Endothelial cell of umbilical vein (primary cell): ENCODE measurements around the gene RBM26. TPM values are rescaled to one million over a fixed set of nuclear protein-coding genes. Genes with fewer than 3 reads are reported as not detected.

Experiments used
- BruUV-seq: library from RNA; stranded (reverse); fragments of 400-500 nt; replicated peaks from 2 replicates; lab custom pipeline; 2021; lab: Mats Ljungman, UMichigan
- CTCF ChIA-PET: fragments of 300-600, 350-600 bp; sonication (Branson Sonifier 250); formaldehyde crosslinking; loops from one replicate; lab custom pipeline; 2021; ENCODE audit warnings: antibody characterized with exemption, inconsistent platforms; lab: Charles Lee
- POLR2A ChIA-PET: fragments of 300-600, 350-600 bp; sonication (Branson Sonifier 250); formaldehyde crosslinking; loops from one replicate; lab custom pipeline; 2021; ENCODE audit warnings: antibody characterized with exemption, inconsistent platforms; lab: Charles Lee
- DNase-seq: peaks from one replicate; pipeline ENCODE4 v3.0.0-alpha.2; 2011; ENCODE audit warnings: low read depth, low spot score
- FAIRE-seq: peaks from 2 replicates; lab custom pipeline; 2011; peaks lifted over from hg19 to GRCh38; lab: Jason Lieb, UNC
- H2AFZ ChIP-seq: 2 replicates; pipeline ENCODE4 v1.6.0; 2012; ENCODE audit warnings: low read depth, low read length, control low read depth, inconsistent platforms
- H3K27ac ChIP-seq: 2 replicates; pipeline ENCODE4 v1.5.1; 2011; ENCODE audit warnings: low read depth, mild to moderate bottlenecking, control low read depth, low read length, moderate library complexity; ENCODE audit not compliant: insufficient read depth
- H3K27me3 ChIP-seq, 2 experiments: 2 replicates each; pipeline versions ENCODE4 v1.6.0 to v1.6.1; 2011; ENCODE audit warnings: low read length in 2 of 2, mixed read lengths in 1 of 2; ENCODE audit not compliant: control insufficient read depth in 2 of 2, insufficient read depth in 2 of 2
- H3K36me3 ChIP-seq, 2 experiments: 2 replicates in 1 of 2; 3 replicates in 1 of 2; pipeline ENCODE4 v1.5.1; 2011; ENCODE audit warnings: low read length in 2 of 2, mild to moderate bottlenecking in 1 of 2, moderate library complexity in 1 of 2; ENCODE audit not compliant: control insufficient read depth in 2 of 2, insufficient read depth in 2 of 2; ENCODE audit errors: extremely low read depth in 1 of 2
- H3K4me1 ChIP-seq: 3 replicates; pipeline ENCODE4 v1.5.1; 2011; ENCODE audit warnings: mild to moderate bottlenecking, low read length; ENCODE audit not compliant: control insufficient read depth, insufficient read depth; ENCODE audit errors: extremely low read depth
- H3K4me2 ChIP-seq: 2 replicates; pipeline ENCODE4 v1.6.1; 2011; ENCODE audit warnings: low read length, control low read depth, mixed read lengths; ENCODE audit not compliant: insufficient read depth
- H3K4me3 ChIP-seq, 3 experiments: fragments of 200-600 bp in 1 of 3; sonication (generic), shearing (Covaris generic) in 1 of 3; replicated peaks in 1 of 3; 2 replicates each; pipeline ENCODE4 v1.5.1; 2011 to 2016; ENCODE audit warnings: control low read depth in 3 of 3, low read length in 3 of 3, mild to moderate bottlenecking in 2 of 3, inconsistent platforms in 1 of 3, low read depth in 1 of 3, moderate library complexity in 1 of 3; ENCODE audit not compliant: insufficient read depth in 1 of 3
- H3K79me2 ChIP-seq: 2 replicates; pipeline ENCODE4 v1.6.0; 2012; ENCODE audit warnings: low read length, inconsistent platforms; ENCODE audit not compliant: control insufficient read depth, insufficient read depth
- H3K9ac ChIP-seq: replicated peaks from 2 replicates; pipeline ENCODE3; 2011; ENCODE audit warnings: low read length, control low read depth; ENCODE audit not compliant: insufficient read depth; ENCODE audit errors: extremely low read depth
- H3K9me1 ChIP-seq: replicated peaks from 3 replicates; pipeline ENCODE4 v1.6.0; 2011; ENCODE audit warnings: mild to moderate bottlenecking, low read length; ENCODE audit not compliant: control insufficient read depth, insufficient read depth; ENCODE audit errors: extremely low read depth
- H3K9me3 ChIP-seq: replicated peaks from 2 replicates; pipeline ENCODE4 v1.5.1; 2012; ENCODE audit warnings: low read length, inconsistent platforms; ENCODE audit not compliant: control insufficient read depth, insufficient read depth
- H4K20me1 ChIP-seq: replicated peaks from 2 replicates; pipeline ENCODE3; 2011; ENCODE audit warnings: mild to moderate bottlenecking, low read length; ENCODE audit not compliant: control insufficient read depth, insufficient read depth; ENCODE audit errors: extremely low read depth
- EZH2 ChIP-seq: IDR thresholded peaks from 2 replicates; pipeline ENCODE4 v1.6.1; 2012; ENCODE audit warnings: borderline replicate concordance, low read depth, mild to moderate bottlenecking, moderate library complexity, low read length, inconsistent platforms; ENCODE audit not compliant: severe bottlenecking
- FOS ChIP-seq: IDR thresholded peaks from 2 replicates; pipeline ENCODE4 v1.6.1; 2011; ENCODE audit warnings: mild to moderate bottlenecking, low read length, moderate library complexity, borderline replicate concordance; ENCODE audit not compliant: insufficient read depth
- JUN ChIP-seq: IDR thresholded peaks from 2 replicates; pipeline ENCODE4 v1.6.1; 2011; ENCODE audit warnings: borderline replicate concordance, low read depth; ENCODE audit not compliant: insufficient read length, insufficient read depth
- MYC ChIP-seq: IDR thresholded peaks from one replicate; pipeline ENCODE4 v1.6.1; 2011; ENCODE audit warnings: mild to moderate bottlenecking, low read depth, low read length
- POLR2A ChIP-seq: IDR thresholded peaks from 2 replicates; pipeline ENCODE4 v1.6.1; 2012; ENCODE audit warnings: low read depth, mild to moderate bottlenecking, control low read depth, low read length
- POLR2AphosphoS5 ChIP-seq: IDR thresholded peaks from 2 replicates; pipeline ENCODE4 v1.6.1; 2012; ENCODE audit warnings: low read depth, mild to moderate bottlenecking, control low read depth, low read length, moderate library complexity; ENCODE audit not compliant: insufficient read depth
- dilution Hi-C: fragments of 300-500 bp; cut with MboI; formaldehyde crosslinking; loops from one replicate; pipeline ENCODE4 v1.15.0; 2019; ENCODE audit warnings: low sequenced_read_pairs; ENCODE audit not compliant: extremely low pct_ligation_motif_present
- intact Hi-C: fragments of 100-400 bp; cut with micrococcal nuclease; formaldehyde crosslinking; loops from one replicate; pipeline ENCODE4 v1.10.0; 2022
- polyA plus RNA-seq, 4 experiments: library from polyadenylated mRNA; depleted of rRNA in 3 of 4; stranded (reverse) in 3 of 4; unstranded in 1 of 4; fragments of >200 nt; gene quantifications; 2 replicates each; pipeline versions ENCODE4 v1.2.1 to v1.2.3, GENCODE V29; 2011 to 2012; ENCODE audit warnings: missing spikeins in 1 of 4
- total RNA-seq: library from RNA; stranded (reverse); gene quantifications from 2 replicates; pipeline ENCODE4 v1.2.3, GENCODE V29; 2021
- TF ChIP-seq, protein P1 (sequence below), 2 donors: IDR thresholded peaks; 1 replicate in 1 of 2; 2 replicates in 1 of 2; pipeline ENCODE4 v1.5.1; 2011; ENCODE audit warnings: low read length in 2 of 2, mild to moderate bottlenecking in 2 of 2, moderate library complexity in 2 of 2, control low read depth in 1 of 2, inconsistent platforms in 1 of 2, low read depth in 1 of 2; ENCODE audit not compliant: insufficient read depth in 1 of 2; ENCODE audit errors: extremely low read depth in 1 of 2
- TF ChIP-seq, protein P2 (sequence below): IDR thresholded peaks from 2 replicates; pipeline ENCODE4 v1.6.1; 2011; ENCODE audit not compliant: insufficient read depth, insufficient read length

RBM26 gene
- total and polyA plus RNA-seq, 2 donors (not counting 3 experiments of a cell fraction or from before 2014, with no cell fraction given), result 14.8 to 54.3 TPM

DNA sequence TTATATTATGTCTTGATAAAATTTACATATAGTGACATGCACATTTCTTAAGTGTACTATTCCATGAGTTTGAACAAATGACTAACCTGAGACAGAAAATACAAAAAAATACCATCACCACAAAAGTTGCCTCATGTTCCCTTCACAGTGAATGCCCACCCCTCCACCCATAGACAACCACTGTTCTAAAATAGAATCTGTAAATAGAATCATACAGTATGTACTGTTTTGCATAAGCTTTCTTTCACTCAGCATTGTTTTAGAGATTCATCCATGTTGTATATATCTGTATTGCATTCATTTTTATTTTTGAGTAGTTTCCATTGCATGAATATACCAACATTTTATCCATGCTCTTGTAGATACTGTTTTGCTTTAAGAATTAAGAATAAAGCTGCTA is 23.3 kb upstream of the RBM26 start:
- dilution Hi-C loops, result no loop called here
- ChIA-PET CTCF (interaction anchor here (0.9 to 6.2 kb wide), 2 partner anchors 9 to 111 kb away, joined by 3 to 54 read pairs; no protein-coding TSS in a partner anchor), POLR2A (no interaction called here)
- Histone ChIP-seq H3K9me3 (no peaks in the 10 kb centered on the region), H4K20me1 (no peaks in the 10 kb centered on the region), H3K27ac (no peak overlapping the region), H3K27me3 (no peaks in the 10 kb centered on the region), H3K9me1 (no peaks in the 10 kb centered on the region), H3K4me1 (no peaks in the 10 kb centered on the region), H3K4me3 (no peak overlapping the region), H3K79me2 (no peaks in the 10 kb centered on the region), H3K4me2 (no peak overlapping the region), H3K36me3 (no peaks in the 10 kb centered on the region), H3K9ac (no peak overlapping the region), H2AFZ (no peak overlapping the region)
- TF ChIP-seq POLR2AphosphoS5 (no peak), FOS (no peak), EZH2 (no peak)
- DNase-seq, result no peak
- no TSS peak for BruUV-seq
- no peak for FAIRE-seq
- intact Hi-C loops, result no loop called here

DNA sequence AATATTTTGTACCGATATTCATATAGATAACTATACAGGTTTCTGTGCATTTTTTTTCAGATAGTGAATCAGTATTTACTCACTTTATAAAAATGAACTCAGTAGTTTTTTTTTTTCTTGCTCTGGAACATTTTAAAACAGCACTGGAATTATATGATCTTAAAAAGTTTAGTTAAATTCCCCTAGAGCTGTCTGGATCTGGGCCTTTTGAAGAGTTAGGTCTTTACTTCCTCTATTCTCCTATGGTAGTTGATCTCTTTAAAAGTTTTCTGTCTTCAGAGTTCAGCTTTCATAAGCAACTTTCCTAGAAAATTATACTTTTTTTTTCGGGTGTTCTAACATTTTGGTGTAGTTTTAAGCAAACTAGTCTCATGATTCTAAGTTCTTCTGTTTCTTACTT is 21.8 kb upstream of the RBM26 start:
- ChIA-PET POLR2A (no interaction called here), CTCF (interaction anchor here (0.9 to 2.4 kb wide), 4 partner anchors 53 to 125 kb away, joined by 3 to 40 read pairs (median 4); partner anchors contain the start of gene NDFIP2)
- no peak for FAIRE-seq
- no TSS peak for BruUV-seq
- no peak overlapping the region for H3K4me2 ChIP-seq
- no peak overlapping the region for H3K27ac ChIP-seq
- dilution Hi-C loops (no loop called here), intact Hi-C loops (no loop called here)
- H3K79me2 ChIP-seq, result no peaks in the 10 kb centered on the region
- no peak overlapping the region for H3K4me3 ChIP-seq
- H3K36me3 ChIP-seq, result no peaks in the 10 kb centered on the region
- H3K9ac ChIP-seq, result no peak overlapping the region
- no peak overlapping the region for H2AFZ ChIP-seq
- no peaks in the 10 kb centered on the region for H4K20me1 ChIP-seq
- TF ChIP-seq POLR2AphosphoS5 (no peak), POLR2A (no peak), EZH2 (no peak), MYC (no peak), JUN (no peak), FOS (no peak)
- TF ChIP-seq, protein P1, sequence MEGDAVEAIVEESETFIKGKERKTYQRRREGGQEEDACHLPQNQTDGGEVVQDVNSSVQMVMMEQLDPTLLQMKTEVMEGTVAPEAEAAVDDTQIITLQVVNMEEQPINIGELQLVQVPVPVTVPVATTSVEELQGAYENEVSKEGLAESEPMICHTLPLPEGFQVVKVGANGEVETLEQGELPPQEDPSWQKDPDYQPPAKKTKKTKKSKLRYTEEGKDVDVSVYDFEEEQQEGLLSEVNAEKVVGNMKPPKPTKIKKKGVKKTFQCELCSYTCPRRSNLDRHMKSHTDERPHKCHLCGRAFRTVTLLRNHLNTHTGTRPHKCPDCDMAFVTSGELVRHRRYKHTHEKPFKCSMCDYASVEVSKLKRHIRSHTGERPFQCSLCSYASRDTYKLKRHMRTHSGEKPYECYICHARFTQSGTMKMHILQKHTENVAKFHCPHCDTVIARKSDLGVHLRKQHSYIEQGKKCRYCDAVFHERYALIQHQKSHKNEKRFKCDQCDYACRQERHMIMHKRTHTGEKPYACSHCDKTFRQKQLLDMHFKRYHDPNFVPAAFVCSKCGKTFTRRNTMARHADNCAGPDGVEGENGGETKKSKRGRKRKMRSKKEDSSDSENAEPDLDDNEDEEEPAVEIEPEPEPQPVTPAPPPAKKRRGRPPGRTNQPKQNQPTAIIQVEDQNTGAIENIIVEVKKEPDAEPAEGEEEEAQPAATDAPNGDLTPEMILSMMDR (IDR thresholded peaks at IDR 0.05; ENCODE audit: extremely low read depth in 1 of 2, insufficient read depth in 1 of 2, low read depth in 1 of 2, low read length in 2 of 2), result no peak
- TF ChIP-seq, protein P2, sequence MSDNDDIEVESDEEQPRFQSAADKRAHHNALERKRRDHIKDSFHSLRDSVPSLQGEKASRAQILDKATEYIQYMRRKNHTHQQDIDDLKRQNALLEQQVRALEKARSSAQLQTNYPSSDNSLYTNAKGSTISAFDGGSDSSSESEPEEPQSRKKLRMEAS, result no peak
- DNase-seq, result no peak
- no peaks in the 10 kb centered on the region for H3K9me3 ChIP-seq
- no peaks in the 10 kb centered on the region for H3K9me1 ChIP-seq
- H3K27me3 ChIP-seq, result no peaks in the 10 kb centered on the region
- no peaks in the 10 kb centered on the region for H3K4me1 ChIP-seq
